HG03521 (cell line): ENCODE data around the gene NECAB2.

ENCODE experiments used
- ATAC-seq: cut with Tn5 transposase; IDR thresholded peaks from one replicate; pipeline ENCODE4 v1.9.1; 2021; ENCODE audit warnings: mild to moderate bottlenecking, moderate library complexity; ENCODE audit not compliant: unreplicated experiment

The NECAB2 gene

GRCh38 chr16:84042308-84042878 lies 74.3 kb downstream of the NECAB2 start, which contains the start of gene SLC38A8:
TSS of gene SLC38A8 (minus strand) at chr16:84042795. CDS start at chr16:84042157, 638 bp downstream.
- ATAC-seq = no peak

GRCh38 chr16:84042879-84043485 lies 74.9 kb downstream of the NECAB2 start:
- ATAC-seq = no peak

- no peak for ATAC-seq
These were observed 75.6 kb downstream of the NECAB2 start for GRCh38 chr16:84043486-84044117.

- ATAC-seq = no peak
These were observed 76.1 kb downstream of the NECAB2 start for GRCh38 chr16:84044118-84044488.

GRCh38 chr16:84045001-84045817 lies 77.2 kb downstream of the NECAB2 start:
- no peak for ATAC-seq

GRCh38 chr16:84045818-84046470 lies 77.9 kb downstream of the NECAB2 start:
- ATAC-seq = no peak

GRCh38 chr16:84047206-84047605 lies 79.2 kb downstream of the NECAB2 start:
- ATAC-seq = no peak

GRCh38 chr16:84047626-84048025 lies 79.6 kb downstream of the NECAB2 start:
- no peak for ATAC-seq

- no peak for ATAC-seq
These were observed 80.2 kb downstream of the NECAB2 start for GRCh38 chr16:84048270-84048669.

- no peak for ATAC-seq
These were observed 80.8 kb downstream of the NECAB2 start for GRCh38 chr16:84048871-84049270.

GRCh38 chr16:84049403-84050060 lies 81.5 kb downstream of the NECAB2 start:
- ATAC-seq = no peak

GRCh38 chr16:84050316-84050715 lies 82.3 kb downstream of the NECAB2 start:
- no peak for ATAC-seq

- no peak for ATAC-seq
These were observed 84.1 kb downstream of the NECAB2 start for GRCh38 chr16:84052071-84052622.
